Measurements from ENCODE around the gene ZDHHC14. TPM values are rescaled to one million over a fixed set of nuclear protein-coding genes. Genes with fewer than 3 reads are reported as not detected.

ZDHHC14 gene
- total RNA-seq, 1 donor from 2014 or later = 26.1 TPM

DNA sequence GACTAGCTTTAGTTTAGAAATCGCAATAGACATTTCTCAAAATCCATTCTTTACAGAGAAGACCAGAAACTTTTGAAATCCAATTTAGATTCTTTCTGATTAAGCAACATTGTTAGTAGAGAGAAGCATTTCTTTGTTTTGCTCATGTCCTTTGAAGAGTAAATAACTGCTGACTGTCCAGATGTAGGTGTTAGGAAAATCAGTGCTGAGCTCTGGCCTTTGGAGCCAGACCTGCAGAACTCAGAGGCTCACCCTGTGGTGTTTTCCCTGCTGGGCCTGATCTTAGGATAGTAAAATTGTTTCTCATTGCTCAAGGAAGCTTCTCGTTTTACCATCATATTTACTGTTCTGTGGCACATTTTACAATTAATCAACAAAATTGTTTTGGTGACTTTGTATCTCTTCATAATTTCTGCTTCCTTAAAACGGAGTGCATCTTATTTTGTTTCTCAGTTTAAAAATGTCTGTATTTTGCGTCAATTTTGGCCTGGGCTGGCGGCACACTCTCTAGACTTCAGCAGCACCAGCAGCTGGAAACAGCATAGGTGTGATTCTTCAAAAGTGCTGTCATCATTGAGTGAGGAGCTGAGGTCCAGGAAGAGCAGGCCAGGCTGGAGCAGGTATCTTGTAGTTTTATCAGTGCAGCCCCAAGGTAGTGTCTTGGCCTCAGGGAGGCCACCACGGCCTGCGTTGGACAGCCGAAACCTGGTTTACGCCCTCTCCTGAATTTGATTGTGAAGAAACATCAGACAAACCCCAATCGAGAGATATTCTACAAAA, 8.3 kb upstream of the ZDHHC14 start:
- no peak overlapping the region for H3K27ac Mint-ChIP-seq (ENCODE audit: unreplicated experiment)
- no peak overlapping the region for H3K4me3 Mint-ChIP-seq (ENCODE audit: unreplicated experiment)
- DNase-seq (ENCODE audit: low spot score) = no peak
- no peaks in the 10 kb centered on the region for H3K9me3 Mint-ChIP-seq (ENCODE audit: unreplicated experiment)
- H3K4me1 Mint-ChIP-seq (ENCODE audit: unreplicated experiment) = peaks cover 11% of the 10 kb centered on the region
- peaks cover 2% of the 10 kb centered on the region for H3K27me3 Mint-ChIP-seq (ENCODE audit: unreplicated experiment)
- TF ChIP-seq, protein P1, sequence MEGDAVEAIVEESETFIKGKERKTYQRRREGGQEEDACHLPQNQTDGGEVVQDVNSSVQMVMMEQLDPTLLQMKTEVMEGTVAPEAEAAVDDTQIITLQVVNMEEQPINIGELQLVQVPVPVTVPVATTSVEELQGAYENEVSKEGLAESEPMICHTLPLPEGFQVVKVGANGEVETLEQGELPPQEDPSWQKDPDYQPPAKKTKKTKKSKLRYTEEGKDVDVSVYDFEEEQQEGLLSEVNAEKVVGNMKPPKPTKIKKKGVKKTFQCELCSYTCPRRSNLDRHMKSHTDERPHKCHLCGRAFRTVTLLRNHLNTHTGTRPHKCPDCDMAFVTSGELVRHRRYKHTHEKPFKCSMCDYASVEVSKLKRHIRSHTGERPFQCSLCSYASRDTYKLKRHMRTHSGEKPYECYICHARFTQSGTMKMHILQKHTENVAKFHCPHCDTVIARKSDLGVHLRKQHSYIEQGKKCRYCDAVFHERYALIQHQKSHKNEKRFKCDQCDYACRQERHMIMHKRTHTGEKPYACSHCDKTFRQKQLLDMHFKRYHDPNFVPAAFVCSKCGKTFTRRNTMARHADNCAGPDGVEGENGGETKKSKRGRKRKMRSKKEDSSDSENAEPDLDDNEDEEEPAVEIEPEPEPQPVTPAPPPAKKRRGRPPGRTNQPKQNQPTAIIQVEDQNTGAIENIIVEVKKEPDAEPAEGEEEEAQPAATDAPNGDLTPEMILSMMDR (IDR thresholded peaks at IDR 0.05; ENCODE audit: unreplicated experiment) = no peak
- no peaks in the 10 kb centered on the region for H3K36me3 Mint-ChIP-seq (ENCODE audit: low read depth, unreplicated experiment)

DNA sequence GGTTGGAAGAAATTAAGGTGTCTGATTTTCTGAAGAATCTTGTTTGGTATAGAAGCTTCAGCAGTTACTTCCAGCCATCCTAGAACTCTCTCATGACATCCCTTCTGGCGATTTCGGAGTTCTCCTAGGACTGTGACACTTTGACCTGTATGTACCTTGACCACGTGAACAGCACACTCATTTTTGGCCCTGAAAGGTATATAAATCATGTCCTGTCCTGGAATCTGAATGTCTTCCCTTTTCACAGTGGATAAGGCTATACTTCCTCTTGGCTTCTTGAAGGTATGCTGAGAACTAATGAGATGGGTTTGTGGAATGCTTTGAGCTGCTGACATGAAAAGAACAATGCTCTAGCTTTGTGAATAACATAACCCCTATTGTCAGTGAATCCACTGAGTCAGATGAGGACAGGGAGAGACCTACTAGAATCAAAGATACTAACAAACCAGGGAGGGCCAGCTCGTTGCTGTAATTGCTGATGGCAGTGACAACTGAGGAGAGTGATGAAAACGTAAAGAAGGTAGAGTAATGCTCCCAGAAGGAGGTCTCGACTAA, 6.0 kb upstream of the ZDHHC14 start:
- peaks cover 12% of the 10 kb centered on the region for H3K4me1 Mint-ChIP-seq (ENCODE audit: unreplicated experiment)
- no peak overlapping the region for H3K4me3 Mint-ChIP-seq (ENCODE audit: unreplicated experiment)
- no peaks in the 10 kb centered on the region for H3K9me3 Mint-ChIP-seq (ENCODE audit: unreplicated experiment)
- peaks cover 7% of the 10 kb centered on the region for H3K27me3 Mint-ChIP-seq (ENCODE audit: unreplicated experiment)
- no peaks in the 10 kb centered on the region for H3K36me3 Mint-ChIP-seq (ENCODE audit: low read depth, unreplicated experiment)
- TF ChIP-seq, protein P1 (IDR thresholded peaks at IDR 0.05; ENCODE audit: unreplicated experiment) = no peak
- no peak overlapping the region for H3K27ac Mint-ChIP-seq (ENCODE audit: unreplicated experiment)
- no peak for DNase-seq (ENCODE audit: low spot score)

DNA sequence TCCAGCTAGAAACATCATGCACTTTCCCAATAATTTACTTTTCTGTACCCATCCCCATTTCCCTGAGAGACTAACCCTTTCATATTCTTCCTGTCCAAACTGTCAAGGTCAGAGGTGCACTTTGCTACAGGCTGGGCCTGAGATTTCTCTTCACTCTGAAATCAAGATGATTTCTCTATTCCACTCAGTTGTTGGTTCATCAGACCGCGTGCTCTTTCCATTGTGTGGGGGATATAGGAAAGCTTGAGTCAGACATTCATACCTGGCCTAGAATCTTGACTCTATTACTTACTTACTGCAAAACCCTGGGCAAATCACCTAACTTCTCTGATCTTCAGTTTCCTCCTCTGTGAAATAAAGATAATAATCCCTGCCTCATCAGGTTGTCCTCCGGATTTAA, 4.7 kb upstream of the ZDHHC14 start:
- TF ChIP-seq, protein P1 (IDR thresholded peaks at IDR 0.05; ENCODE audit: unreplicated experiment) = no peak
- H3K36me3 Mint-ChIP-seq (ENCODE audit: low read depth, unreplicated experiment) = no peaks in the 10 kb centered on the region
- H3K4me3 Mint-ChIP-seq (ENCODE audit: unreplicated experiment) = no peak overlapping the region
- peaks cover 12% of the 10 kb centered on the region for H3K4me1 Mint-ChIP-seq (ENCODE audit: unreplicated experiment)
- H3K27me3 Mint-ChIP-seq (ENCODE audit: unreplicated experiment) = peaks cover 5% of the 10 kb centered on the region
- DNase-seq (ENCODE audit: low spot score) = no peak
- no peaks in the 10 kb centered on the region for H3K9me3 Mint-ChIP-seq (ENCODE audit: unreplicated experiment)
- no peak overlapping the region for H3K27ac Mint-ChIP-seq (ENCODE audit: unreplicated experiment)

DNA sequence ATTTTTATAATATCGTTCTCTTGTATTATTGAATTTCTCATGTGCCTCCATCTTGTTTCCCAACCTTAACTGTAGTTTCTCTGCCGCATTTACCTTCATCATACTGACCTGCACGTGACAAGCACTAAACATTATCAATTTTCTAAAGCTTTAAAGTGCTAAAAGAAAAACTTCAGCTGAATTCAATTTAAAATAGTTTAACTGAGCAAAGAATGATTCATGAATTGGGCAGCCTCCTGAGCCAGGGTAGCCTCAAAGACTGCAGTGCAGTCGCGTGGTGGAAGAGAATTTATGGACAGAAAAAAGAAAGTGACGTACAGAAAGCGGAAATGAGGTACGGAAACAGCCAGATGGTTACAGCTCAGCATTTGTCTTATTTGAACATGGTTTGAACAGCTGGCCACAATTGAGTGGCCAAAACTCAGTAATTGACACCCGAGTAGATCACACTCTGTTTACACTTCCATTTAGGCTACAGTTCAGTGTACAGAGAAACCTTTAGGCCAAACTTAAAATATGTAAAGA, 4.2 kb upstream of the ZDHHC14 start:
- no peaks in the 10 kb centered on the region for H3K9me3 Mint-ChIP-seq (ENCODE audit: unreplicated experiment)
- peaks cover 12% of the 10 kb centered on the region for H3K4me1 Mint-ChIP-seq (ENCODE audit: unreplicated experiment)

More for the DNA sequence above, 4.2 kb upstream of the ZDHHC14 start:
- no peak for DNase-seq (ENCODE audit: low spot score)
- no peak overlapping the region for H3K27ac Mint-ChIP-seq (ENCODE audit: unreplicated experiment)
- no peak overlapping the region for H3K4me3 Mint-ChIP-seq (ENCODE audit: unreplicated experiment)
- TF ChIP-seq, protein P1 (IDR thresholded peaks at IDR 0.05; ENCODE audit: unreplicated experiment) = no peak
- no peaks in the 10 kb centered on the region for H3K36me3 Mint-ChIP-seq (ENCODE audit: low read depth, unreplicated experiment)
- H3K27me3 Mint-ChIP-seq (ENCODE audit: unreplicated experiment) = peaks cover 5% of the 10 kb centered on the region
